Lower leg skin (tissue), 3 donors: ENCODE results near the gene MYO1E.

Experiments
- CTCF ChIP-seq, 3 donors: fragments of 450-650 bp; IDR thresholded peaks; one replicate each; pipeline ENCODE4 v1.5.1; 2016; ENCODE audit warnings: antibody characterized with exemption in 3 of 3, mild to moderate bottlenecking in 3 of 3, moderate library complexity in 2 of 3
- POLR2A ChIP-seq, 2 donors: fragments of 450-650 bp; IDR thresholded peaks; one replicate each; pipeline ENCODE4 v1.6.1; 2016 to 2017; ENCODE audit warnings: antibody characterized with exemption in 2 of 2, mild to moderate bottlenecking in 1 of 2, moderate library complexity in 1 of 2

GRCh38 chr15:59194639-59195325 is 177.9 kb downstream of the MYO1E start:
- TF ChIP-seq CTCF (IDR thresholded peaks at IDR 0.05): no peak
- no peak for TF ChIP-seq POLR2A (IDR thresholded peaks at IDR 0.05)
